Measurements from ENCODE around the gene AMMECR1L. TPM values are rescaled to one million over a fixed set of nuclear protein-coding genes. Genes with fewer than 3 reads are reported as not detected.

AMMECR1L gene
- total and polyA plus RNA-seq, 4 donors: 1.5 to 8.0 (median 6.1) TPM

GRCh38 chr2:127932199-127932876 lies 46.6 kb upstream of the AMMECR1L start:
- H3K9me3 ChIP-seq (ENCODE audit: control insufficient read depth in 4 of 4, low read length in 3 of 4): no peaks in the 10 kb centered on the region
- H3K27me3 ChIP-seq (ENCODE audit: control insufficient read depth in 4 of 4, insufficient read depth in 4 of 4, low read length in 3 of 4): no peaks in the 10 kb centered on the region
- H3K9ac ChIP-seq (ENCODE audit: low read depth in 1 of 2, low read length in 2 of 2): no peak overlapping the region
- H3K27ac ChIP-seq (ENCODE audit: low read depth in 1 of 2, low read length in 2 of 2): no peak overlapping the region
- H3K36me3 ChIP-seq (ENCODE audit: control insufficient read depth in 4 of 4, insufficient read depth in 3 of 4, low read depth in 1 of 4, low read length in 3 of 4): no peaks in the 10 kb centered on the region
- H3K4me3 ChIP-seq (ENCODE audit: low read depth in 1 of 3, low read length in 3 of 3): no peak overlapping the region
- WGBS: 74% methylated on average over 7 of the region's 7 CpGs
- TF ChIP-seq JUND (IDR thresholded peaks at IDR 0.05) (no peak), NR2F2 (IDR thresholded peaks at IDR 0.05) (no peak), RXRA (IDR thresholded peaks at IDR 0.05) (no peak), REST (IDR thresholded peaks at IDR 0.05) (no peak), ATF3 (IDR thresholded peaks at IDR 0.05) (no peak), SP1 (IDR thresholded peaks at IDR 0.05) (no peak), EGR1 (IDR thresholded peaks at IDR 0.05; ENCODE audit: low read depth in 2 of 2) (no peak), YY1 (IDR thresholded peaks at IDR 0.05) (no peak), TAF1 (conservative IDR thresholded peaks at IDR 0.05) (no peak), ZBTB33 (IDR thresholded peaks at IDR 0.05) (no peak), MAX (IDR thresholded peaks at IDR 0.05) (no peak), CTCF (IDR thresholded peaks at IDR 0.05; ENCODE audit: low read depth, low read length, missing input control) (no peak), FOXA1 (IDR thresholded peaks at IDR 0.05) (no peak), HNF4G (IDR thresholded peaks at IDR 0.05) (no peak), RAD21 (IDR thresholded peaks at IDR 0.05) (no peak), HNF4A (conservative IDR thresholded peaks at IDR 0.05) (no peak)
- no peak for DNase-seq (ENCODE audit: low spot score)
- no peaks in the 10 kb centered on the region for H3K4me1 ChIP-seq (ENCODE audit: control insufficient read depth in 4 of 4, insufficient read depth in 4 of 4, low read length in 3 of 4)

All from liver (tissue), 9 donors.